Dermis lymphatic vessel endothelial cell (primary cell): ENCODE data around the gene CAMKMT. TPM values are rescaled to one million over a fixed set of nuclear protein-coding genes. Genes with fewer than 3 reads are reported as not detected.

Source experiments
- total RNA-seq: library from RNA; depleted of rRNA; stranded (reverse); fragments of >200 nt; gene quantifications from 2 replicates; pipeline ENCODE4 v1.2.1, GENCODE V29; 2014

The CAMKMT gene
- 3.6 and 4.1 TPM in 2 replicates for total RNA-seq

DNA sequence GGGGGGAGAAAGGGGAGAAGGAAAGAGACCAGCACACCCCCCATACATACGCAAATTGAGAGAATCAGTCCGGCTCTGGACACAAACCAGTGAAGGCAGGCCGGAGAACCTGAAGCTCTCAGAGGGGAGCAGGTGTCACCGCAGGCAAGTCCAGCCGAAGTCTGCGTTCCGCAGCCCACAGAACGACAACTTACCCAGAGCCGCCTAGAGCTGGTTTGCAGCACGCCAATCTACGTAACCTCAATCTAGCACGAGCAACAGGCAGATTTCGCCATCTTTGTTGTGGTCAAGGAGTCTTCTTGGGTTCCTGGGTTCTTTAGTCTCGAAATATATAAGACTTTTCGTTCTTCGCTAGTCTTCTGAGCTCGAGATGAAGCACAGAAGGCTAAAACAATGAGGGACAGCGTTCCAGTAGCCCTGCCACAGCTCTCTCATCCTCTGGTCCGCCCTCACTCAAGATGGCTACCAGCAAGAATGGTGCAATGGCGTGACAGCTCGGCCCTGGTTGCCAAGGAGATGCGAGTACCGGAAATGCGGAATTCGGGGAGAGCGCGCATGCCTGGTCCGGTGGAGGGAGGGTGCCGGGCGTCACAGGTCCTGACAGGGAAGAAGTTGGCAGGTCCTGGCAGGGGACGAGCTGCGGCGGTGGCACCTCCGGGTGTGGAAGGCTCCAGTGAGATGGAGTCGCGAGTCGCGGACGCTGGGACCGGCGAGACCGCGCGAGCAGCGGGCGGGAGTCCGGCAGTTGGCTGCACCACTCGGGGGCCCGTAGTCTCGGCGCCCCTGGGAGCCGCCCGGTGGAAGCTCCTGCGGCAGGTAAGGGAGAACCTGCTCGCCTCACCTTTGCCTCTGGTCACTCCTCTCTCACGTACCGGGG, at the start of gene CAMKMT, which contains the start of gene PREPL:
Gene CAMKMT, plus strand, starts transcription at position 618 of the 877 bp plus-strand sequence.
Gene PREPL, minus strand, starts transcription at position 165 of the 877 bp plus-strand sequence. CDS start 15,152 bp downstream, outside the sequence.

Other genes starting within 250 kb of the CAMKMT start
- 25.4 and 28.2 TPM in 2 replicates for gene PPM1B, start 193.1 kb upstream of the CAMKMT start, total RNA-seq
- not detected in 2 replicates for gene SLC3A1, start 86.5 kb upstream of the CAMKMT start, total RNA-seq
- 10.7 and 14.7 TPM in 2 replicates for gene PREPL, start 453 bp upstream of the CAMKMT start, total RNA-seq